NCI-H1694 treated with DMSO at 0.1 percent for 48 hours (cell line): ENCODE results near the gene ZIC1.

ENCODE experiments used
- DNase-seq: peaks from one replicate; lab custom pipeline; 2025; lab: John Stamatoyannopoulos, UW

Gene ZIC1

DNA sequence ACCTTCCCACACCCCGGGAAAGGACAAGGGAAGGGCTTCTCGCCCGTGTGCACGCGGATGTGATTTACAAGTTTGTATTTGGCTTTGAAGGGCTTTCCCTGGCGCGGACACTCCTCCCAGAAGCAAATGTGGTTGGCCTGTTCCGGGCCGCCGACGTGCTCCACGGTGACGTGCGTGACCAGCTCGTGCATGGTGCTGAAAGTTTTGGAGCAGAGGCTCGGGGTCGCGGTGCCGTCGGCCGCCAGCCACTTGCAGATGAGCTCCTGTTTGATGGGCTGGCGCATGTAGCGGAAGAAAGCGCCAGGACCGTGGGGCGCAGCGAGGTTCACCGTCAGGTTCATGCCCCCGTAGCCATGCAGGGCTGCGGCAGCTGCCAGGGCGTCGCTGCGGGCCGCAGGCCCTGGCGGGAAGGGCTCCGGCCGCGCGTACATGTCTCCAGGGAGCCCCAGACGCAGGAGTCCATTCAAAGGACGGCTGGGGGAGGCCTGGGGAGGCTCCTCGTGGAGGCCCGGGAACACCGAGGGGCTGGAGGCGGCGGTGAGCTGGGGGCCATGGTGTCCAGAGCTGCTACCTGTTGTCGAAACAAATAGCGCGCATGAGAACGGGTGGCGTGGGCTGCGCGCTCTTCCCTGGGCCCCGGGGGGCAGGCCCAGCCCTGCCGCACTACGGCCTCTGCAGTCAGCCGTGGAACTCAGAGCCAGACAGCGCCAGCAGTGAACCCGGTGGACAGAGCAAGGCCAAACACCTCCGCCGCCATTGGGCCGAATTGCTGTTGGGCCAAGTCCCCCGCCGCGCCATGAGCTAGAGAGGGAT lies 13.1 kb upstream of the ZIC1 start:
- DNase-seq, result no peak

DNA sequence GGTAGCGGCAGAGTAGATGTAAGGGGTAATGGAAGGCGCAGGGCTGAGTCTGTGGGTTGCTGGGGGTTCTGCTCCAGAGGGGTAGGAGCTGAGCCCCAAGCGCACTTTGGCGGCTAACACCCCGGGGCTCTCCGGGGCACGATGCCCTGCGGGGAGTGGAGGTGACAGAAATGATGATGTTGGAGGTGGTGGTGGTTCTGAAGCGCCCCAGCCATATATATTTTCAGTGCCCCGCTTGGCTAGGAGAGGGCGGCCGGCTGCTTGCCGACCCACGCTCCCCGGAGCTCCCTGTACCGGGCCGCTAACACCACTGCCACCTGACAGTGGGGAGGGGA lies 12.5 kb upstream of the ZIC1 start:
- DNase-seq, result no peak

DNA sequence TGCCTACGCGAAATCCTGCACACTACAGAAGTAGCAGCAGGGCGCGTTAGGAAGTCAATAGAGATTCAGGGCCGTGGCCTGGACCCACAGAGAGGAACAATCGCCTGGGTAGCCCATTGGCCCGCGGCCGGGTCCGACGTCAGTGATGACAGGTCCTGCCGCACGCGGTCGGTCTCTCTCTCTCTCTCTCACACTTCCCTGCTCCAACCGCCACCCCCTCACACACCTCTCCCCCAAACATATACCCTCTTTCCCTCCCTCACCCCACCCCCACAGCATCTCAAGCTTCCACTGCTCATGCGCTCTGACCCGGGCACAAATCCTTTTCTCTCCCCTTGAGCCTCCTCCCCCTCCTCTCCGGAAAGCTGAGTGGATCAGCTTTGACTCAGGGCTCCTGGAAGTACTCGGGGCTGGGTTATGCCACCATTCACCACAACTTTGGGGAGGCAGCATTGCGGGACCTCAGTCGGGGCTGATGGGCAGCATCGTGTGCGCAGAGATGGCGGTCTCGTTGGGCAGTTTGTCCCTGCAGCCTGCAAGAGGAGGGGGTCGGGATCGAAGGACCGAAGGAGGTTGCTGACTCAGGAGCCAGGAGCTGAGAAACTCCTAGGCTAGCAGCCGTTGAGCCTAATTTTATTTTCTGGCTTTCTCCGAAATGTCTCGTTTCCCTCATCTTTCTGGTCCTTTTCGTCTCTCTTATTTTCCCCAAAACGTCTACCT lies 11.8 kb upstream of the ZIC1 start:
- DNase-seq, result no peak

DNA sequence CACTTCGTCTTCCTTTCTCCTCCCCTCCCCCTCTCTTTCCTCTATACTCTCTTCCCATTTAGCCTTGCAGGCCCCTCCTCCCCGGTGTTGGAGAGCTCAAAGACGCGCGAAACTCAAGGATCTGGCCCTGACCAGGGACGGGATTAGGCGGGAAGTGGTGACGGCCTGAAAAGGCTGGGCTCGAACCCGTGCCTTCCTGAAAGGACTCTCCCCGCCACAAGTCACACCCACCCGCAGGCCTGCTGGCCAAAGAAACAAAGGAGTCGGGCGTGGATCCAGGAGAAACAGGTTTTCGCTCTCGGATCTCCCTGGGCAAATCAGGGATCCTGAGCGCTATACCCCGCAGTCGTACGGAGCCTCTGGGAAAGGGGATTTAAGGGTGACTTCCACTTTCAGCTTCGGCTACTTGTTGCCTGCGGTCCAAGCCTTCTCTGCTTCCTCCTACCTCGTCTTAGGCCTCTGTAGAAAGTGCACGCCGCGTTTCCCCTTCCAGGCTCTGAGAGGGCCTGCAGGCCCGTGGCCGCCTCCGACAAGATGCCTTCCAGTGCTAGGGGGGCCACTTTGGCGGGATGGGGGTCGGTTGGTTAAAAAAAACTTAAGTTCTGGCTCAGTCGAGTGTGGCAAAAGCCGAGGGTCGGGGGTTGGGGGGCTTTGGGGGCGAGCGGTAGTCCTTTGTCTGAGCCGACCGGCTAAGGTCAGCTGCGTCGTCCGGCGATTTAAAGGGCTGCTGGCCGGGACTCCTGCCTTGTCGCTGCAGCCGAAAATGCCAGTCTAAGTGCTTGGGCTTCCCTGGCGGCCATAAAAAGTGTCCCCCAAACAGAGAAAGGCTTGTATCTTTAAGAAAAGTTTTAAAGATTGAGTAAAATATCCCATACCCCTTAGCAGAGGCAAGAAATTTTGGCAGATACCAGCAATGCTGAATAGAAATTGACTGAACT lies 11.0 kb upstream of the ZIC1 start:
- no peak for DNase-seq

DNA sequence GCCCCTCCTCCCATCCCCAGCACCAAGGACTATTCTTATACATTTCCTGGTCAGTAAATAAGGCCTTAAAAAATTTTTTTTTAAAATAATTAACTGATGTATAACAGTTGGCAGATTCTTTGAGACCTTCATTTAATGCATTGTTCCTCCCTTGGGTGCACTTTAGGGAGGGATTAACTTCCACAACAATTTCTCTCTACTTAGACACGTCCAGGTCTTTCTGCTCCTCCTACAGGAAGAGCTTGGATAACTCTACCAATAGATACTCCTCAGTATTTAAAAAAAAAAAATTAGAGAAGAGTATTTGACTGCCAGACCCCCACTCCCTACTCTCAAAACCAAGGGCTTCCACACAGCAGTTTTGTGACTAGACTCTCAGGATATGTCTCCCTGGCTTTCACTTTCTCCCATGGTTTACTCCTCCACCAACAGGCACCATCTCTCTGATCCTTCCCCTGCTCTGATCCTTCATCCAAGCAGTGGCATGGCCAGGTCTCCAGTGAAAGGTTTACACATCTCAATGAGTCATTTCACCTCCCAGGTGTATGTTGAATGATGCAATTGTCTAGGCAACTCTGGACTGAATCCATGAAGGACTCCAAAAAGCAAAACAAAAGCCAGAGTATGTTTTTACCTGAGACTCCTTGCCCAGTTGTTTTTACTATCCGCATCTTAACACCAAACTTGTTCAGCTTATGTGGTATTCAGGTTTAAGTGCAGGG lies 10.2 kb upstream of the ZIC1 start:
- no peak for DNase-seq

DNA sequence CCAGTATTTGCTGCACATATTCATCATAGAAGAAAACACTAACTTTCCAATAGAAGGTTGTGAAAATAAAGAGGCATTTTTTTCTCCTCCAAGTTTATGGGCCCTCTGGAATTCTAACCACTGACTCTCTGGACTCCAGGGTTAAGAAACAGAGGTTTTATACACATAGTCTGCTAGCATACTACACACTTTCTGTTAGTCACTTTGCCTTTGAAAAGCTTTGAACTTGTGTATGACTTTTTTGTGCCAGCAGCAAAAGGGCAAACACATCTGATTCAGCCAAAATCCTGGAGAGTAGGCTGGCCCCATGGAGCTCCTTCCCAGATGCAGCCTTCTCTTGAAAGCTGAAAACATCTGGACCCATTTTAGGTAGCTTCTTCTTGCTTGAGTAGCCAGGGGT lies 9.1 kb upstream of the ZIC1 start:
- DNase-seq, result no peak

DNA sequence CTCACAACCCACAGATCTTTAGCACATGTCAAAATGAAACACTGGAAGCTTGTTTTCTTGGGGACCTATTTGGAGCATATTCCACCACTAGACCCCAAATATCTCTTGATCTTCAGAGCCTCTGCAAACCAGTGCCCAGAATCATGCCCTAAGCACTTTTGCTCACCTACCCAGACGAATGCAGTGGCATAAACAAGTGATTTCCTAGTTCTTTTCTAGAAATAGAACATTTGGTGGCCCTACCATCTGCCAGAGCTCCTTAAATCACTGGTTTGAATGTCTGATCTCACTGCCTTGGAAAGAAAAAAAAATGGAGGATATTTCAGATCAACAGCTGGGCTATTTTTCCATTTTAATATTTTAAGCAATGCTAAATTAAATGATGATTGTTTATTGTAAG lies 8.2 kb upstream of the ZIC1 start:
- no peak for DNase-seq

DNA sequence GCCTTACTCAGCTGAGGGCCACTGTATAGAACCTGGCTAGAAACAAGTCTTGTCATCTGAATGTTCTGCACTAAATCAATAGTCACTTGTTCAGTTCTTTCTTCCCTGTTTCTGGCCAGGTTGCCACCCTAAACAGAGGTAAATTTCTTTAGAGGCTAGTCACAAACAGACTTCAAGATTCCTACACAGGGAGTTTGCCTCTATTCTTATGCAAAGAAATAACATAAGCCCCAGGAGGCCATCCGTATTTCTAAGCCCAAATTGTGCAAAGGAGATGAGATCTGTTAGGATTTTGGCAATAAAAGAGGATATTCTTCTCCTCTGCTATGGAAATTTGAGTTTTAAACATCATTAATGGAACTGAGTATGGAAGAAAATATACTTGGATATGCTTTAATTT lies 7.7 kb upstream of the ZIC1 start:
- no peak for DNase-seq

DNA sequence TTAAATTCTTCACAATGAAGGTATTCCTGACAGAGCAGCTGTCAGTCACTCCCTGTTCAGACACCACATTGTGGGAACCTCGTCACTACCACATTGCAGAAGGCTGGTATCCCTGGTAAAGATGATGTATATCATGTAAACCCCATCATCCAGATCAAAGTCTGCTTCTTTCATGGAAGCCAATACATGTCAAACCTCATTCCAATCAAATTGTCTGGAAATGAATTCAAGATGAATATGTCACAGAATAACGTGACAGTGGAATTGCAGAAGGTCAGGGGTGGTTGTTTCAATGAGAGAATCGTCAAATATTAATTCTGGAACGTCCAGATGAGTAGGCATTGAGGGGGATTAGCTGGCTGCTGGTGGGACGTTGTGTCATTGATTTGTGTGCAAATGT lies 7.0 kb upstream of the ZIC1 start:
- DNase-seq, result no peak

DNA sequence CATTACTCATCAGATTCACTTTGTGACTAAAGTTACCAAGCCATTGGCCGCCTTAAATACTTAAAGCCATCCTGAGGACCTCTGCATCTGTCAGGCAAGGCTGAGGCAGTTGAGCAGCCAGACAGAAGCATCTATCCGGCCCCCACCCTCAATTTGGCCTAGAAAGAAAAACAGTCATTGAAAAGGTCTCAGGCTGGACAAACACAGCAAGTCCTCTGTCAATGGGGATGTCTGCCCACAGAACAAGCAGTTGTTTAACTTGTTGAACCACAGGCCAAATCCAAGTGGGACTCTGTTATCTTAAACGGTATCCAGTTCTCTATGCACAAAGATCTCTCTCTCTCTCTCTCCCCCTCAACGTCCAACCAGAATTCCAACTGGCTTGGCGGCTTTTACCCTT lies 5.7 kb upstream of the ZIC1 start:
- DNase-seq, result no peak

DNA sequence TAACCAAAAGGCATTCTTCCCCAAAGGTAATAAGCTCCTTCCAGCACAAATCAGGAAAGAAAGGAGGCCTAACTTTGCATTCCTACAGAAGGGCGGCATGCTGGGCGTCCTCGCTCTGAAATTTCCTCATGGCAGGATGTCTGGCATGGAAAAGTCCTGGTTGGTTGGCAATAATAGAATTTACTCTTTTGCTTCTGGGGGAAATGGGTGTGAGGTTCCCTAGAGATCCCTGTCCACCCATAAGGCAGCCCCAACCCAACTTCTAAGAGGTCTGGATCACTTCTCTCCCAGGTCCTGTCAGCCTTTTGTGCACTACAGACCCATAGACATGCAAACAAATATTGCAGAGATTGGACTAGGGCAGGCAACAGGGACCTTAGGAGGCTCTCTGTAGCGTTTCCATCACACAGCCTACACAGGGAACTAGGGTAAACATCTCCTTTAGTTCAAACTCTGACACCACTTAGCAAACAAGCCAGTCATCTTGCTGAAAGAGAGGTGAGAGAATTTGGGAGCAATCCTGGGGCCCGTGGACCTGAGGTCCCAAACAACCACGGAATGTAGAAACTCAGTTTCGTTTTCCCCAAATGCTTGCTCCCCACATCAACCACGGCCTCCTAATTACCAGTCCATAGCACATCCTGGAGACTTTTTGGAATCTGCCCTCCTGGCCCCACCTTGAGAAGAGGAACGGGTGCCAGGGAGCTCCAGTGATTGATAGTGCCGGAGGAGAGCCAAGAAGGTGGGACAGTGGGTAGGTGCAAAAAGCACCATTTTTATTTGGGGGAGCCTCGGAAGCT lies 5.0 kb upstream of the ZIC1 start:
- DNase-seq, result no peak

DNA sequence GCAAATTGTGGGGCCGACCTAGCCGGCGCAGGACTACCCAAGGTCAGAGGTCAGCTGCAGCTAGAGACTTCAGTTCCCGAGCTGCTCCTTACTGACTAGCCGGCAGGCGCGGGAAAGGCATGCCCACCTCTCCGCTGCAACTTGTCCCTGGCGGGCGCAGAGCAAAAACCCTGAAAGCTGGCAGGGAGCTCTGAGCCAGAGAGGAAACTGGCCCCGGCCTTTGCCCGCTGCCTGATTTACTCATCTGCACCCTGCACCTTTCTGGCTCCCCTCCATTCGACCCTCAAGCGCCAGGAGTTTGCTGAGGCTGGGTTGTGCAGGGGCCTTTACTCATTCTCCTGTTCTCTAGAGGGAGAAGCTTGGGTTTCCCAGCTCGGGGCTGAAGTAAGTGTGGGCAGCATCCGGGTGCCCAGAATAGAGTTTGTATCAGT lies 4.3 kb upstream of the ZIC1 start:
- no peak for DNase-seq

DNA sequence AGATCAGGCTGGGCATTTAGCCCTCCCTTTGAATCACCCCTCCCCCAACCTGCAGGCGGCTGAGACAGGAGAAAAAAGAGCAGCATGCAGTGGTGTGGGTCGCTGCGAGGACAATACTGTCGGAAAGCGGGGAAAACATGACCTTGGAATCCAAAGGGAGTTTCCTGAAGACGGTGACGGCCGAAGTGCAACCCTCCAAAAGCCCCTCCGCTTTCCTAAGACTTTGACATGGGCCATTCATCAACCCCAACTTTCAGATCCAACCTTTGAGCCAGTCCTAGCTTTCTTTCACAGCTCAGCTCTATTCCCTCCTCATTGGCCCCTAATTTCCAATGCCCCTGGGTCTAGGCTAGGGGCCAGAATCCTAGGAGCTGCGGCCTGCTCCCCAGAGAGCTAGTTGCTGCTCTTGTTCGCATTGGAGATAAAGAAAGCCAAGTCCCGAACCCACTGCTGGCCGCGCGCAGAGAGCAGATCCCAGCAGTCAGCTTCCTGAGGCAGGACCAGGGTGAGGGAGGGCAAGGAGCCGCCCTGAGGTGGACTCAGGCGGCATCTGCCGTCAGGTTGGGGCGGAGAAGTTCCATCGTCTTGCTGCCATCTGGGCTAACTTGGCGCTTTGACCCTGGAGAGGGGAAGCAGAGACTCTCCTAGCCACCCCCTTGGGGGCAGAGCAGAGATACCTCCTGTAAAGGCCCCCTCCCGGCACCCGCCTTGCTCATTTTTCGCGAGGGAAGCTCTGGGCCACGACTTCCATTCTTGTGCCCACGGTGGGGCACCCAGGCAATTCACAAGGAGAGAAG lies 3.7 kb upstream of the ZIC1 start:
- DNase-seq, result no peak

DNA sequence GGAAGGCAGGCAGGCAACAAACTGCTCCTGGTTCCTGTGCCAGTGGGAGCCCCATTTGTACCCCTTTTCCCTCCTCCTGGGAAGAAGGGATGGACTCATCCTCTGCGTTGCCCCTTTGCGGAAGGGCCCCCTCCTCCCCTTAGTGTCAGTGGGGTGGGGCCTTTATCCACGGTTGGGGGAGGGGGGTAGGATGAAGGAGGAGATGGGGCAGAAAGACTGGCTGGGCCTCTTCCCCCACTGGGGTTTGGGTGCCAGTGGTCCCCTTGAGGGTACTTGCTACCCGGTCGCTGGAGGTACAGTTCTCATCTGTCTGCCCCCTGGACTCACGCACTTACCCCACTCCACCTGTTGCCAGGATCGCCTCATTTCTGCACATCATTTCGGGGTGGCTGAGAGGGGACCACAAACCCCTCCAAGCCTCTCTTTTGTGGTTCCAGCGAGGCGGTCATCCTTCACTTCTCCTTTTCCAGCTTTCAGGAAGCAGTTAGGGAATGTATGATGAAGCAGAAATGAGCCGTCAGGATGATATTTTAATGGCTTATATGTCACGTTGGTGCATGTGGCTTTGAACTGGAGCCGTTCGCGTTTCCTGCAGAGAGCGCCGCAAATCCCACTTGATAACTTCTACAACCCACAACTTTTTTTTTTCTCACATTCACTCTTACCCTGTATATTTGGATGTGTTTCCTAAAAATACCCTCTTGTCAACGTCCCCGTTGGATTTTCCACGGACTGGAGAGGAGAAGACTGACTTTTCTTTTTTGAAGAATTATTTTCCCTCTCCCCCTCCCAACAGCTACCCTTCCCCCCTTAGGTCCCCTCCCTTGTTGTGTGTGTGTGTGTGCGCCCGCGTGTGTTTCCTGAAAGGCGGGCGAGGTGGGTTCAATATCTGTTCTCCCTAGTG lies 2.9 kb upstream of the ZIC1 start, which contains the start of gene ZIC4:
Gene ZIC4 (minus strand): TSS at position 516 of the 904 bp plus-strand sequence. CDS start 3,746 bp downstream, outside the sequence.
- no peak for DNase-seq

DNA sequence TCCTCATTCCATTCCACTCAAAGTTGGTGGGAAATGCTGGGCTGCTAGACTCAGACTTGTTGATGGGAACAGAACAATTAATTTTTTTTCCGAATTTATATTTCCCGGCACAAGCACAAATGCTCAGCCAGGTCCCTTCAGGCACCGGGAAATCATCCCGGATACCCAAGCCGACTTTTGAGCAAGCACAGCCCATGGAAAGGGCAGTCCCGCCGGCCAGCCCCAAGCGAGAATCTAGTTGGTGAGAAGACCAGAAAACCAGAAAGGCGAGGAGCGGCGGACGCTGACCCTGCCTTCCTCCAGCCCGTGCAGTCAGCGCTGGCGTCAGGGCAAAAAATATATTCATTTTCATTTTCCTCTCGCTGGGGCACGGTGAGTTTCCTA lies 2.1 kb upstream of the ZIC1 start:
- DNase-seq, result no peak

DNA sequence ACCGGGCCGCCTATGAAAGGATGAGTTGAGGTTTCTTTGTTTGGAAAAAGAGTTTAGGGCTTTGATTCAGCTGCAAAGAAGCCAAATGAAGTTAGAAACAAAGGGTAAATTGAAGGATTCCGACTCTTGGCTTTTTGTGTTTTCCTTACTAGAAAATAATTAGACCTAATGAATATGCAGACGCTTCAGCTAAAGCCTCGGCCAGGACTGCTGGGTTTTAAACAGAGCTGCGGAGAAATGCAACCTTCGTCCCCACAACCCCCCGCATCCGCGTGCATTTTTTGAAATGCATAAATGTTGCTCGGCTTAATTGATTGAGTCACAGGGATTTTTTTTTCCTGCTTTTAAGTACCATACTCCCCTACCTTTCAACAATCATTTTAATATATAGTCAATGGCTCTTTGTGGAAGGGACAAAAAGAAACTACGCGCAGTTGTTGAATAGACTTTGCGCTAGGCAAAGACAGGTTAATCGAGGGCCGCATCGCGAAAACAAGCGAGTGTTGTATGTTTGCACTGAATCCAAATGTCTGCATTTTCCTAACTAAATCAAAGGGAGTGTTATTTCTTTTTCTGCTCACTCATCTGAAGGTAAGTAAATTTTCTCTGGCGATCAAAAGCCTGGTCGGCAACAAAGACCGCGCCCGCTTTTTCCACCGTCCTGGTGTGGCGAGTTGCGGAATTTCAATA lies 1.5 kb upstream of the ZIC1 start:
- no peak for DNase-seq

DNA sequence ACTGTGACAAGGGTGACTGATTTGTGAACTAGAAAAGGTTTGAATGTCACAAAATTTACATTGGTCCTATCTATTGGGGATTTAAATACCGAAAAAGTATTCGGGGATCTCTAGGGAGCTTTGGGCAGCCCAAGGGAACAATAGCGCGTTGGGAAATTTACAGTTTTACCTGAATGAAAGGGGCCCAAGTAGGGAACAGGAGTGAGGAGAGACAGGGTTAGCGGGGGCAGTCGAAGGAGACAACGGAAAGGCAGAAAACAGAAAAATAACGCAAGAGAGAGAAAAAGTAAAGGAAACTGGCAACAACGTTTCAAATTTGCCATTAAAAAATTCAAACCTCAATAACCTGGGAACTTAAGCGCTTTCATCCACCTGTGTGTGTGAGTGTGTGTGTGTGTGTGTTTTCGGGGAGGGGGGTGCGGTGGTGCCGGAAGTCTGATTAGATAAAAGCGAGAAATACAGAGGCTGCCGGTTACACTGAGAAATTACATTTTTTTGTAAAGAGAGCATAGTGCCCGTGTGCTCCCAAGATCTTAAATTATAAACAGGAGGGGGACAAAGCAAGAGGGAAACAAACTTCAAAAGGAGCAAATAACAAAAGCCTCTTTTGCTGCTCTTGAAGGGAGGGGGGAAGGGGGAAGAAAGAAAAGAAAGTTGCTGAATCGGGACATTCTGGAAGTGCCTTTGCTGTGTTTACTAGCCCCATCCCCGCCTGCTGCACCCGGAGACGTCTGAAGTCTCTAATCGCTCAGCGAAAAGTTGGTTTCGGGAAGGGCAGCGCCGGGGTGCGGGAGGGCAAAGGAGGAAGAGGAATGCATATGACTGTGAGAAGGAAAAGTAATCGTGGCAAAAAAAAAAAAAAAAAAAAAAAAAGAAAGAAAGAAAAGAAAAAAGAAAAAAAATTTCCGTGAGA lies 721 bp upstream of the ZIC1 start:
- no peak for DNase-seq
